Thyroid gland (tissue), 4 donors: ENCODE results near the gene ASGR1. TPM values are rescaled to one million over a fixed set of nuclear protein-coding genes. Genes with fewer than 3 reads are reported as not detected.

Experiments
- DNase-seq, 2 donors: peaks; one replicate each; pipeline ENCODE4 v3.0.0-alpha.2; 2019
- H3K27ac ChIP-seq, 3 donors: fragments of 200-600 bp; sonication (generic); 1 replicate in 2 of 3; 2 replicates in 1 of 3; pipeline ENCODE4 v1.5.1; 2016 to 2019; ENCODE audit warnings: mild to moderate bottlenecking in 1 of 3, moderate library complexity in 1 of 3
- H3K27me3 ChIP-seq: fragments of 200-600 bp; sonication (generic); one replicate; pipeline ENCODE4 v1.5.1; 2019
- H3K36me3 ChIP-seq, 2 donors: fragments of 200-600 bp; sonication (generic); one replicate each; pipeline ENCODE4 v1.5.1; 2016 to 2019
- H3K4me1 ChIP-seq, 2 donors: fragments of 200-600 bp; sonication (generic); one replicate each; pipeline ENCODE4 v1.5.1; 2017 to 2019
- H3K4me3 ChIP-seq, 3 donors: fragments of 200-600 bp; sonication (generic); replicated peaks in 1 of 3; 1 replicate in 2 of 3; 2 replicates in 1 of 3; pipeline ENCODE4 v1.5.1; 2016; ENCODE audit warnings: mild to moderate bottlenecking in 1 of 3
- H3K9me3 ChIP-seq: fragments of 200-600 bp; sonication (generic); one replicate; pipeline ENCODE4 v1.5.1; 2017
- CTCF ChIP-seq, 6 experiments: fragments of 200-600 bp in 3 of 6; fragments of 450-650 bp in 3 of 6; sonication (generic) in 3 of 6; IDR thresholded peaks; one replicate each; pipeline ENCODE4 v1.5.1; 2016 to 2019; ENCODE audit warnings: antibody characterized with exemption in 6 of 6, mild to moderate bottlenecking in 2 of 6, inconsistent platforms in 1 of 6, moderate library complexity in 1 of 6
- POLR2A ChIP-seq, 2 donors: fragments of 450-650 bp; IDR thresholded peaks; one replicate each; pipeline ENCODE4 v1.6.1; 2017; ENCODE audit warnings: antibody characterized with exemption in 2 of 2, mild to moderate bottlenecking in 2 of 2, moderate library complexity in 1 of 2
- WGBS, 2 donors: methylation state at CpG; one replicate each; pipeline ENCODE4 v1.1.5; 2017; 5-methylcytosine and 5-hydroxymethylcytosine counted together
- intact Hi-C: fragments of 100-400 bp; cut with DNase I; formaldehyde crosslinking; loops from one replicate; pipeline ENCODE4 v1.15.1; 2023
- total RNA-seq, 4 donors: library from RNA; depleted of rRNA; stranded (reverse); fragments of >200 nt; gene quantifications; one replicate each; pipeline ENCODE4 v1.2.3, GENCODE V29; 2016

Gene ASGR1
- total RNA-seq, 4 donors from 2014 or later: 3.0 to 6.5 (median 3.3) TPM; not detected in 1

GRCh38 chr17:7195971-7196370 is 16.8 kb upstream of the ASGR1 start:
- Histone ChIP-seq H3K9me3 (no peaks in the 10 kb centered on the region), H3K36me3 (peaks cover 9 to 14% of the 10 kb centered on the region in 2 donors), H3K4me1 (no peaks in the 10 kb centered on the region), H3K27ac (no peak overlapping the region), H3K4me3 (no peak overlapping the region), H3K27me3 (no peaks in the 10 kb centered on the region)
- WGBS, 2 donors: 93 to 94% methylated on average over 5 to 10 of the region's 12 CpGs
- intact Hi-C loops: no loop called here
- TF ChIP-seq POLR2A (IDR thresholded peaks at IDR 0.05) (no peak), CTCF (IDR thresholded peaks at IDR 0.05) (no peak)
- DNase-seq: no peak

- no peaks in the 10 kb centered on the region for H3K4me1 ChIP-seq
- WGBS, 2 donors: 80% methylated on average over 12 of the region's 12 CpGs
- intact Hi-C loops: no loop called here
- no peaks in the 10 kb centered on the region for H3K9me3 ChIP-seq
- peaks cover 9 to 21% of the 10 kb centered on the region in 2 donors for H3K36me3 ChIP-seq
- no peak overlapping the region for H3K4me3 ChIP-seq
- TF ChIP-seq CTCF (IDR thresholded peaks at IDR 0.05) (no peak), POLR2A (IDR thresholded peaks at IDR 0.05) (no peak)
- no peak overlapping the region for H3K27ac ChIP-seq
- H3K27me3 ChIP-seq: no peaks in the 10 kb centered on the region
- no peak for DNase-seq
Measured at GRCh38 chr17:7192271-7192937, 13.2 kb upstream of the ASGR1 start.

DNA sequence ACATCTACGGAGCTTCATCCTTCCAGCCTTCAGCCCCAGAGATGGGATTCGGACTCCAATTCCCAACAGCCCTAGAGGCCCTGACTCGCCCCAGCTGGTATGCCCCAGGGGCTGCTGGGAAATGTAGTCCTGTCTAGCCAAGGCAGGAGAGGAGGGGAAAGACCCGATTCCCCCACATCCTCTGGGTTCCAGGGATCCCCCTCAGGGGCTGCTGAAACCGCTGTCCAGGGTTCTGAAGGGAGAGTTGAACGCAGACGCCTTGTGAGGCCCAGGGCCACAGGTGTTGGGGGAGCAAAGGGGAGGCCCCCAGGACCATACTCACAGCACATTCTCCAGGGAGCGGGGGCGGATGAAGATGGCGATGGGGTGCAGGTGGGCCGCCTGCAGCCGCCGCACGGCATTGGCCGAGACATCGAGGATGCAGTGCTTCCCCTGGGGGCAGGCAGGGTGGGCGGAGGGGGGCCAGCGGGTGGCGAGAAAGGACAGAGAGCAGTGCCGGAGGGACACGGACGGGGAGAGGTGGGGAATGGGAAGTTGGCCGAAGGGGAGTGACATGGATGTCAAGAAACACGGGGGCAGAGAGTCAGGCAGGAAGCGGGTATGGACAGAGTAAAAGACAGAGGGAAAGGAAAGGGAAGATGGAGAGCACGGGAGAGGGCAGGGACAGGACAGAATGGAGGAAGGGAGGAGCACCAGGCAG is 12.6 kb upstream of the ASGR1 start:
- 78 to 82% methylated on average over 26 of the region's 26 CpGs for WGBS, 2 donors

GRCh38 chr17:7191069-7191468 is 11.9 kb upstream of the ASGR1 start:
- Histone ChIP-seq H3K9me3 (no peaks in the 10 kb centered on the region), H3K36me3 (peaks cover 4 to 15% of the 10 kb centered on the region in 2 donors), H3K27ac (no peak overlapping the region), H3K4me1 (no peaks in the 10 kb centered on the region), H3K27me3 (no peaks in the 10 kb centered on the region), H3K4me3 (no peak overlapping the region)
- no peak for DNase-seq
- intact Hi-C loops: no loop called here
- TF ChIP-seq POLR2A (IDR thresholded peaks at IDR 0.05) (no peak), CTCF (IDR thresholded peaks at IDR 0.05) (no peak)
- WGBS, 2 donors: 87 to 90% methylated on average over 8 to 10 of the region's 12 CpGs

More for the DNA sequence above, 12.6 kb upstream of the ASGR1 start:
- peak; percentile 27 to 33 for DNase-seq
- H3K27me3 ChIP-seq: no peaks in the 10 kb centered on the region
- TF ChIP-seq POLR2A (IDR thresholded peaks at IDR 0.05) (no peak), CTCF (IDR thresholded peaks at IDR 0.05) (no peak)
- H3K9me3 ChIP-seq: no peaks in the 10 kb centered on the region
- intact Hi-C loops: no loop called here
- H3K27ac ChIP-seq: no peak overlapping the region
- peaks cover 9 to 21% of the 10 kb centered on the region in 2 donors for H3K36me3 ChIP-seq
- no peaks in the 10 kb centered on the region for H3K4me1 ChIP-seq
- no peak overlapping the region for H3K4me3 ChIP-seq

GRCh38 chr17:7190276-7190917 is 11.2 kb upstream of the ASGR1 start:
- WGBS, 2 donors: 82 to 92% methylated on average over 11 to 14 of the region's 14 CpGs
- Histone ChIP-seq H3K4me1 (no peaks in the 10 kb centered on the region), H3K27ac (no peak overlapping the region), H3K36me3 (peaks cover 0 to 12% of the 10 kb centered on the region in 2 donors), H3K4me3 (no peak overlapping the region), H3K9me3 (no peaks in the 10 kb centered on the region), H3K27me3 (no peaks in the 10 kb centered on the region)
- intact Hi-C loops: no loop called here
- no peak for TF ChIP-seq CTCF (IDR thresholded peaks at IDR 0.05)
- no peak for TF ChIP-seq POLR2A (IDR thresholded peaks at IDR 0.05)
- no peak for DNase-seq
